IgD-negative memory B cell (primary cell): ENCODE data around the gene KDM5A. TPM values are rescaled to one million over a fixed set of nuclear protein-coding genes. Genes with fewer than 3 reads are reported as not detected.

Experiments
- H3K27ac Mint-ChIP-seq, 3 donors: one replicate each; pipeline ENCODE4 v1.8.0; 2020 to 2022; ENCODE audit warnings: mild to moderate bottlenecking in 3 of 3, mixed read lengths in 3 of 3, moderate library complexity in 1 of 3
- H3K27me3 Mint-ChIP-seq: one replicate; pipeline ENCODE4 v1.8.0; 2021; ENCODE audit warnings: mixed read lengths
- H3K36me3 Mint-ChIP-seq: one replicate; pipeline ENCODE4 v1.8.0; 2020; ENCODE audit warnings: mild to moderate bottlenecking, mixed read lengths
- H3K4me1 Mint-ChIP-seq, 3 donors: one replicate each; pipeline ENCODE4 v1.8.0; 2020 to 2022; ENCODE audit warnings: mixed read lengths in 3 of 3, mild to moderate bottlenecking in 1 of 3
- H3K4me3 Mint-ChIP-seq, 4 donors: one replicate each; pipeline ENCODE4 v1.8.0; 2020 to 2022; ENCODE audit warnings: mild to moderate bottlenecking in 4 of 4, mixed read lengths in 4 of 4, moderate library complexity in 3 of 4
- H3K9me3 Mint-ChIP-seq, 3 donors: one replicate each; pipeline ENCODE4 v1.8.0; 2020 to 2021; ENCODE audit warnings: mixed read lengths in 3 of 3, mild to moderate bottlenecking in 1 of 3
- polyA plus RNA-seq: library from polyadenylated mRNA; unstranded; fragments of 300-500 nt; fragmentation: Illumina TruSeq; gene quantifications from one replicate; pipeline ENCODE4 v1.2.3, GENCODE V29; 2021

Gene KDM5A
- polyA plus RNA-seq, 1 donor from 2014 or later = 63.7 TPM

DNA sequence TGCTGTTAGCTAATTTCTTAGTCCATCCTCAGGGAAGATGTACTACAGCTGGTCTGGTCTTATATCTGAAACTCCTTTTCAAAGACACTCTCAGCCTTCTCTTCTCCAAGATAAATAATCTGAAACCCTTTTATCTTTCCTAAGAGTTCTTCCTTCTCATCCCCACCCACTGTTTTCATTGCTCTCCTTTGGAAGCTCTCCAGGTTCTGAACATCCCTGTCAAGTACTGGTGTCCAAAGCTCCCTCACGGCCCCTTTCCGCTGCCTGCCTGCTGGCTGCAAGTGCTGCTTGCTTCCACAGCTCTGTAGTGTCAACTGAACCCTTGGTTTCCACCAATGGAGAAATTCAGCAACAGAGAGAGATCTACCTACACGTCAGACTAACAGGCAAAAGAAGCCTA lies 119.9 kb downstream of the KDM5A start:
- Mint-ChIP-seq H3K9me3 (no peaks in the 10 kb centered on the region), H3K27me3 (peaks cover 2% of the 10 kb centered on the region), H3K27ac (no peak overlapping the region), H3K36me3 (no peaks in the 10 kb centered on the region), H3K4me1 (peaks cover 0 to 4% (median 0%) of the 10 kb centered on the region in 3 donors), H3K4me3 (no peak overlapping the region)

DNA sequence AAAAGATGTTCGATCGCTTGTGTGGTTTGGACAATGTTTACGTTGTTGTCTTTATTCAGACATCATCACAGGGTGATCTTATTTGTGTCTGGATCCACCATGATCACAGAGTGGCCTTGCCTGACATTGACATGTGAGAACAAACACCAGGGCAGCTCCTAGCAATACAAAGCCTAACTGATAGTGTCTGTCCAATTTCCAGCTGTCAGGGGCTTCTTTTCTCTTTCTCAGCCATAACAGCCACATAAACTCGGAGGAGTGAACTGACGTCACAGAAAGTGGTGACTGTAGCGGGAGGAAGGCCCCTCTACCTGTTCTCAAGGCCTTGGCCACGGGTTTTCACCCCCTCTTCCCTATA lies 120.7 kb downstream of the KDM5A start:
- Mint-ChIP-seq H3K4me1 (peaks cover 0 to 4% (median 0%) of the 10 kb centered on the region in 3 donors), H3K27ac (no peak overlapping the region), H3K27me3 (peaks cover 2% of the 10 kb centered on the region), H3K9me3 (no peaks in the 10 kb centered on the region), H3K4me3 (no peak overlapping the region), H3K36me3 (no peaks in the 10 kb centered on the region)

DNA sequence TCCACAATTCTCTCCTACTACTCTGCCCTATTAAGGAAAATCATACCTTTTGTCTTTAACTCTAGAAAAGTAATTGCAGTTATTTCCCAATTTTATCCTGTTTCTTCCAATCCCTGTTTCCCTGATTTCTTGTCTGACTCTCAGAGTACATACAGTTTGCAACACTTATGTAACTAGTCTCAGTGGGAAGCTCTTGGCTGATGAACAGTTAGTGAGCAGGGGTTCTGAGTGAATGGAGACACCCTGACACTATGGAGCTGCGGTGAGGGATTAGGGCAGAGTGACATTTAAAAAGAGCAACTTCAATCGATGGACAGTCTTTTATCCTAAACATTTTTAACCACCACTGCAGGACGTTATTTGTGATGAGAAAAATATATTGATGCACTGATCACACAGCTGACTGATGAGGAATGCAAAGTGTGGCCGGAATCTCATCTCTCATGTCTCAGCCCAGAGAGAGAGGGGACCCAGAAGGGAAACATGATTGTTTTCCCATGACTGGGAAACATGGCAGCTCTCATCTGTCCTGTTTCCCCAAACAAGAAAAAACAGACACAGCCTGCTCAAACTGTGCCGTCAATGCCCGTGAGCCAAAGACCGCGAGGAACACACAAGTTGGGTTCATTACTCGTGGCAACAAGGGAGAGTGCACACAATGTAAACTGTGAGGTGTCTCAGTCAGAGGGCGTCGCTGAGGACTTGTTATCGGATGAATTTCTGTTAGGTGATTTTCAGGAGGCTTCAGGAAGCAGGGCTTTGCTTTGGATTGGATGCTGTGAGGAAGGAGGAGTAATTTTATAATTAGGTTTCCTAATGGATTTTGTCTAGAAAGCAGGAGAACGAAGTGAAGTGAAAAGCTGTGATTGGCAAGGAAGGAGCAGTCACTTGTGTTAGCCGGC lies 121.3 kb downstream of the KDM5A start:
- Mint-ChIP-seq H3K27ac (peak overlapping the region in 1 of 3 donors; percentile 6), H3K4me3 (peak overlapping the region in 1 of 4 donors; percentile 6), H3K4me1 (peaks cover 0 to 4% (median 0%) of the 10 kb centered on the region in 3 donors), H3K27me3 (peaks cover 5% of the 10 kb centered on the region), H3K9me3 (no peaks in the 10 kb centered on the region), H3K36me3 (no peaks in the 10 kb centered on the region)

DNA sequence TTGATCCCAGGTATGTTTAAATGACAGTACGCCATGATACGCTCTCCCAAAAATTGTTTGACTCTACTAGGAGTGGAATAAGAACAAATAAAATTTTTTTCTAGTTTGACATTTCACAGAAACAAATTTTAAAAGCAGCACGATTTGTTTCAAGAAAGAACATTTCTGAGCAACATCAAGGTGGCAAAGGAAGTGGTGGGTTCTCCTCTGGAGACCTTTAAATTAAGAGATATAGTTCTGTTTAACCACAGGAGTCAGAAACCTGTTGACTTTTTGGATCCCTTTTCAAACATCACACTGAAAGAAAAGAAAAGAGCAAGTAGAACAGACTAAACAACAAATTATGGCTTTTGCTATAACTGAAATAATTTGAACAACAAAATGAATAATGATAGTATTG lies 124.0 kb downstream of the KDM5A start:
- peaks cover 7% of the 10 kb centered on the region for H3K27me3 Mint-ChIP-seq
- no peak overlapping the region for H3K4me3 Mint-ChIP-seq
- H3K9me3 Mint-ChIP-seq = no peaks in the 10 kb centered on the region
- H3K36me3 Mint-ChIP-seq = no peaks in the 10 kb centered on the region
- peaks cover 0 to 4% (median 0%) of the 10 kb centered on the region in 3 donors for H3K4me1 Mint-ChIP-seq
- H3K27ac Mint-ChIP-seq = peak overlapping the region in 1 of 3 donors; percentile 41

DNA sequence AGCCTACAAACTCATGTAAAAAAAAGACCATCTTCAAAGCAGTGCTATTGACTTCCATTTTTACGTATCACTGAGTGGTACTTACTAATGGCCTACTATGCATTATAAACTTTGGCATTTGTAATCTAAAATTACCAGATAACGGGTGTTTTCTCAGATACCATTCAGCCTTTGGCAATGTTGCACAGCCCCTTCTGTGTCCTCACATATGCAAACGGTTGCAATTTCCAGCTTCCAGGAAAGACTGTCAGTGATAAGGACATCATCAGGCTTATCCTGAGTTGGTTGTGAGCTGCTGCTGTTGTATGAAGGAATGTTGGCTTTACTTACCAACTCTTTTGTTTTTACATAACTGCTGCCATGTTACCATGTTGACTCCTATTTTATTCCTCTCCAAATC lies 124.9 kb downstream of the KDM5A start:
- Mint-ChIP-seq H3K36me3 (no peaks in the 10 kb centered on the region), H3K4me1 (no peaks in the 10 kb centered on the region), H3K4me3 (no peak overlapping the region), H3K9me3 (no peaks in the 10 kb centered on the region), H3K27ac (no peak overlapping the region), H3K27me3 (peaks cover 7% of the 10 kb centered on the region)

DNA sequence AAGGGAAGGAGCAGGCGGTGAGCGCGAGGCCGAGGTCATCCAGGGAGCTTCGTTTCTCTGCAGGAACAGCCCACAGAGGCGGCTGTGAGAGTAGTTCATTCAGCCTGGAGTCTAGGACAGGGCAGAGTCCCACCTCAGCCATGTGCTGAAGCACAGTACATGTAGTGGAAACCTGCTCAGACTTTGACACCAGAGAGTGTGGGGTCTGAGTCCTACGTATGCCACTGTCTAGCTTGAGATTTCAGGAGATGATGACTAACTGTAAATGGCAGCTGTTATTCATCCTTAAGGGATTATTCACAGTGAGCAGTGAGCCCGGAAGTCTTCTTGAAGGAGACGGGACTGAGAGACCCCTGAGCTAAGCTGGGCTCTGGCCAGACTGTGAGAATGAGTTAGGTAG lies 125.5 kb downstream of the KDM5A start:
- no peaks in the 10 kb centered on the region for H3K9me3 Mint-ChIP-seq
- no peak overlapping the region for H3K27ac Mint-ChIP-seq
- no peaks in the 10 kb centered on the region for H3K36me3 Mint-ChIP-seq
- H3K27me3 Mint-ChIP-seq = peaks cover 7% of the 10 kb centered on the region
- H3K4me1 Mint-ChIP-seq = no peaks in the 10 kb centered on the region
- H3K4me3 Mint-ChIP-seq = no peak overlapping the region

DNA sequence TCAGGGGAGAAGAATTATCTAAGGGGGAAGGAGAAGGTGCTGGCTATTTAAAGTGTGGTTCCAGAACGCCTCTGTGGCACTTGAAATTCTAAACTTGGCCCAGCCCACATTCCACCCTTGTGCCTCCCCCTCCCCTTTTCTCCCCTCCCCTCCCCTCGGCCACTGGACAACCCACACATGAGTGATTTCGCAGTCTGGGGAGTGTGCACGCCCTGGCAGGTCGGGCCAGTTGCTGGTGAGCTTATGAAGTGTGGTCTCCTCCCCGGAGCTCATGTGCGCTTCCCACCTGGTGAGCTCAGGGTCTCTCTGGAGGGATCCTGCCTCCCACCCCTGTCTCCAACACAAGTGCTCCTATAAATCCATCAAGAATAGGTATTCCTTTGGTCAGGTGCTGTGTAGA lies 126.3 kb downstream of the KDM5A start, which contains the start of gene SLC6A13:
TSS of gene SLC6A13 (minus strand) at position 20 of the 400 bp plus-strand sequence. CDS start 2,784 bp downstream, outside the sequence.
- H3K4me1 Mint-ChIP-seq = no peaks in the 10 kb centered on the region
- H3K36me3 Mint-ChIP-seq = no peaks in the 10 kb centered on the region
- no peaks in the 10 kb centered on the region for H3K9me3 Mint-ChIP-seq
- no peak within 1 kb of the TSS for H3K27ac Mint-ChIP-seq
- peaks cover 7% of the 10 kb centered on the region for H3K27me3 Mint-ChIP-seq
- H3K4me3 Mint-ChIP-seq = no peak within 1 kb of the TSS

DNA sequence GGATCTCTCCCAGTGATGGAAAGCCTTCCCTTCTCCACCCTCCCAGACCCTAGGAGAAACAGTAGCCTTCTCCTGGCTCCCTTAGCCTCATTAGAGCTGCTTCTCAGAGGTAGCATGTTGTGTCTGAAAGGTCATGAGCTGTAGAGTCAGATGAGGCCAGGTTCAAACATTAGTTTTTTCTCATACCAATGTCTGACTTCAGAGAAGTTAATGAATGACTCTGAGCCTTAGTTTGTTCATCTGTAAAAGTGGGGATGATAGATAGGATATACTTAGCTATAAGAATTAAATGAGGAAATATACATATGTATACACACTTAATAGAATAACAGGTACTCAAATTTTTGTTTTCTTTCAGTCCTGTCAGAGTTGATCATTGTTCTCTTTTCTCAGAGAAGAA lies 127.0 kb downstream of the KDM5A start:
- no peak overlapping the region for H3K27ac Mint-ChIP-seq
- peaks cover 7% of the 10 kb centered on the region for H3K27me3 Mint-ChIP-seq

DNA sequence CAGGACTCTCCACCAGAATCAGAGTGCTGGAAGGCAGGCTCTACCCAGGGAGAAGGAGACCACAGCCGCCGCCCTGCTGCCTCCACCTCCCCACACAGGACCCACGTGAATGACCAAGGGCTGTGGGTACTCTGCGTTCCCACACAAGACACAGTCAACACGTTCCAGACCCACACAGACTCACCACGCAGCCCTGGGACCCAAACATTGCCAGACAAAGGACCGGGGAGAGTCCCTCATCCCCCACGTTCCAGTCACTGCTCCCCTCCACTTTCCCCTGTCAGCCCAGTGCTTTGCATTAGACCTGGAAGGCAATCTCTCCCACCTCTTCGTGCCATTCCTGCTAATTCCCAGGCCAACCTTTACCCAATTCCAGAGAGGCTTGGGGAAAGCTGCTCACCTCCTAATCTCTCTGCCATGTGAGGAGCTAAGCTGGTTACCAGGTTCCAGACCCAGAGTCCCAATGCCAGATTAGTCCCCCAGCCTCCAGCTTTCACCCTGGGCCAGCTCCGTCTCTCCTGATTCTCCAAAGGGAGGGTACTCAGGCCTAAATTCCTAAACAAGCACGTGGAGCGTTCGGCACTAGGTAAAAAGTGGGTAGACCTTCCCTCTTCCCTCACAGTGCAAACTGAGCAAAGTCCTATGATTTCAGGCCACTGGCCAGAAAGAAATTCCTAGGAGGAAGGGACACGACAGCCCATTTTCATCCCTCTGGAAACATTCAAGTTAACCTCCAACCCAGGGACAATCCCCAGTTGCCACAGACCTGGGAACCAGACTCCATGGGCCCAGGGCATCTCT lies 131.4 kb downstream of the KDM5A start:
- no peak overlapping the region for H3K27ac Mint-ChIP-seq
- H3K4me1 Mint-ChIP-seq = no peaks in the 10 kb centered on the region
- H3K36me3 Mint-ChIP-seq = no peaks in the 10 kb centered on the region
- peaks cover 18% of the 10 kb centered on the region for H3K27me3 Mint-ChIP-seq
- peaks cover 0 to 2% (median 0%) of the 10 kb centered on the region in 3 donors for H3K9me3 Mint-ChIP-seq
- H3K4me3 Mint-ChIP-seq = no peak overlapping the region

More for the DNA sequence above, 127.0 kb downstream of the KDM5A start:
- Mint-ChIP-seq H3K4me3 (no peak overlapping the region), H3K4me1 (no peaks in the 10 kb centered on the region), H3K36me3 (no peaks in the 10 kb centered on the region), H3K9me3 (no peaks in the 10 kb centered on the region)

DNA sequence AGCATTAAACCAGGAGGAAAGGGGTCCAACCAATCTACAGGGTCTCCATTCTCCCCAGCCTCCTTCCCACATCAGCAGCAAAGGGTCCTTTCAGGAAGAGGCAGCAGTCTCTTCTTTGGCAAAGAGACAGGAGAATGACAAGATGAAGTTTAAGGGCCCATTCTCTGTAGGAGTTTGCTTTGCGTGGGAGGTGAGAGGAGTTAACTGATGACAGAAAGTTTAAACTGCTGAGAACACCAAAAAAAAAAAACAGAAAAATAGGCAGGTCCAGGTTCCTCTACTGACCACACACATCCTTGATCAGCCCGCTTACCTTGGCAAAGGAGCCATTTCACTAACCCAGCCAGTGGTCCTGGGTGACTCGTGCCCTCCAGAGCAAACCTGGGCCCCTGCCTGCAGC lies 132.2 kb downstream of the KDM5A start:
- H3K4me3 Mint-ChIP-seq = no peak overlapping the region
- no peak overlapping the region for H3K27ac Mint-ChIP-seq
- H3K4me1 Mint-ChIP-seq = no peaks in the 10 kb centered on the region
- H3K27me3 Mint-ChIP-seq = peaks cover 18% of the 10 kb centered on the region
- peaks cover 0 to 2% (median 0%) of the 10 kb centered on the region in 3 donors for H3K9me3 Mint-ChIP-seq
- no peaks in the 10 kb centered on the region for H3K36me3 Mint-ChIP-seq

DNA sequence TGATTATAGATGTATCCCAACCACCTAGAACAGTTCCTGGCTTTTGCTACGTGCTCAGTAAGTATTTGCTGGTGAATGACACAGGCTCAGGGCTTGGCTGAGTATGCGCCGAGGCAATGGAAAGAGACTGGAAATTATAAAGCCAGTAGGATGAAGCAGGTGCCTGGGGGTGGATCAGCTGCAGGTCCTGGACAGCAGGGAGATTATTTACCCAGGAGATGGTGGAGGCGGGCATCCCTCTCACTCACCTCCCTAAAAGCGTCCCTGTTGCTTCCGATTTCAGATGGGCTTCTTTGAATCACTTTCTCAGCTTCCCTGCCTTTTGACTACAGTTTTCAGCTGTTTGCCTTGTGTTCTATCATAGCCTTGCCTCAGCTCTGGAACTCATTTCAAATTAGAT lies 132.9 kb downstream of the KDM5A start:
- Mint-ChIP-seq H3K9me3 (peaks cover 0 to 2% (median 0%) of the 10 kb centered on the region in 3 donors), H3K36me3 (no peaks in the 10 kb centered on the region), H3K27me3 (peaks cover 16% of the 10 kb centered on the region), H3K27ac (no peak overlapping the region), H3K4me1 (no peaks in the 10 kb centered on the region), H3K4me3 (no peak overlapping the region)

DNA sequence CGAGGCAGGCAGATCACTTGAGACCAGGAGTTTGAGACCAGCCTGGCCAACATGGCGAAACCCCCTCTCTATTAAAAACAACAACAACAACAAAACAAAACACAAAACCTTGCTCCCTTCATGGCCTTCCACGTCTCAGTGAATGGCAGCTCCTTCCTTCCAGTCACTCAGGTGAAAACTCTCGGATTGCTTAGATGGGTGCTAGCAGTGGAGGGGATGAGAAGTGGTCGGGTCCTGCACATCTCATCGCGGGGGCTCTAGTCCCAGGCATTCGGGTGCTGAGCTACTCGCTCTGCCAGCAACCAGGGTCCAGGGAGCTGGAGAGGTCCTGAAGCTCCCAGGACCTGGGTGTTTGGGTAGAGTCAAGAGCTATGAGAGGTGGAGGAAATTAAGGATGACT lies 134.2 kb downstream of the KDM5A start:
- H3K4me3 Mint-ChIP-seq = no peak overlapping the region
- peaks cover 16% of the 10 kb centered on the region for H3K27me3 Mint-ChIP-seq
- H3K36me3 Mint-ChIP-seq = no peaks in the 10 kb centered on the region
- no peak overlapping the region for H3K27ac Mint-ChIP-seq
- peaks cover 0 to 2% (median 0%) of the 10 kb centered on the region in 3 donors for H3K9me3 Mint-ChIP-seq
- no peaks in the 10 kb centered on the region for H3K4me1 Mint-ChIP-seq

DNA sequence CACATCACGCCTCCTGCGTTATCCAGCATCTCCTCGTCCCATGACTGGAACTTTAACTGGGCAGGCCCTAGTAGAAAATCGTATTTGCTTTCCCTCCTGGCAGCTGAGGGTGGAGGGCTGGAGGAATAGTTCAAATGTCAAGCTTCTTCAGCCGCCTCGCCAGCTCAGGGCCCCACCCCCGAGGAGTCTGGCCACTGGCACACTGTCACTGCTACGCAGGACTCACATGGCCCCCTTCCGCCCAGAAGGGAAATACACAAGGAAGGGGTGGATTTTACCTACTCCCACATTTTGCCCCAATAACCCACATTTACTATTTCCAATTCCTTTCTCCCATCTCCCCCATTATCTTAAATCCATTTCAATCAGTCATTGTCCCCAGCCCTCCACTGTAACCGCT lies 135.1 kb downstream of the KDM5A start:
- H3K9me3 Mint-ChIP-seq = peaks cover 0 to 2% (median 0%) of the 10 kb centered on the region in 3 donors
- H3K27me3 Mint-ChIP-seq = peaks cover 17% of the 10 kb centered on the region
- H3K4me3 Mint-ChIP-seq = peak overlapping the region in 1 of 4 donors; percentile 14
- no peaks in the 10 kb centered on the region for H3K4me1 Mint-ChIP-seq
- no peak overlapping the region for H3K27ac Mint-ChIP-seq
- peaks cover under 1% of the 10 kb centered on the region for H3K36me3 Mint-ChIP-seq

DNA sequence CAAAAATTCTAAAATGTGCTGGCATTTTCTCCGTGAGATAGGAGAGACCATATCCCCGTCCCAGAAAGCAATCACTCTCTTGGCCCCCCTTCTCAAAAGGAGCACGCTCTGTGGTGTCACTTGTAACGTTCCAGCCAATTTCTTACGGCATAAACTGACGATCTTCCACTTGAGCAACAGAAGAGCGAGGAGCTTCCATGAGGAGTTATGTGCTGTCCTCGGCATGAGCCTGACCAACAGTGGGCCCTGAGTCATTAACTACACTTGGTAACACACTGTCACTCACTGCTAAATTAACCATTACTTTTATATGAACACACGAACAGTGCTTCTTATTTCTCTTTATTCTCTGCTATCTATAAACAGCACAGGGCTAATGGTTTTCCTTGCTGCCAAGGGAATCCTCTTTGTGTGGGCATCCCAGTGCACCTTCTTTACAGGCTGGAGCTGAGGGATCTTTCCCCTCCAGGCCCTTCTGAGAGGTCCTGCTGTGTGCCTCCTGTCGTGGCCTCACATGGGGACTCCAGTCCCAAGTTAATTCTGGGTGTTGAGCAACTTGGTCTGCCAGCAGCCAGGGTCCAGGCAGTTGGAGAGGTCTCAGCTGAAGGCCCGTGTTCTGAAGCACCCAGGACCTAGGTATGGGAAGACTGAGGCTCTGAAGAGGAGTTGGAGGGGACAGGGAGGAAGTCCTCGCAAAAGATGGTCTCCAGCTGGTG lies 135.8 kb downstream of the KDM5A start:
- Mint-ChIP-seq H3K27me3 (peaks cover 19% of the 10 kb centered on the region), H3K9me3 (peaks cover 0 to 2% (median 0%) of the 10 kb centered on the region in 3 donors), H3K4me3 (no peak overlapping the region), H3K36me3 (peaks cover 2% of the 10 kb centered on the region), H3K27ac (no peak overlapping the region), H3K4me1 (no peaks in the 10 kb centered on the region)

DNA sequence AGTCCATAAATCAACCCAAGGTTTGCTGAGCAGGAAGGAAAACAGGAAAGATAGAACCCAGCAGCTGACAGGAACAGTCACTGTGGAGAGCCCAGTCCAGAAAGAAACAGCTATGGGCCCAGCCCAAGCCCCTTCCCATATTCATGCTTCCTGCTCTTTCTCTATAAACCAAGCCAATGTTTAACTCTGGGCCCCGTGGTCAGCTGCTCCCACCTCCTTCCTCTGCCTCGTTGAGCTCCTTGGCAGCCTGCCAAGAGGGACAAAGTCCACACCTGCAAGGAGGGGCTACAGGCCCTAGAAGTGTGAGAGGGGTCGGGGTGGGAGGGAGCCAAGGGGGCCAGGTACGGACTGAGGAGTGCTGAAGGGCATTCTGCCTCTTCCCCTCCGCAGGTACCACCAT lies 136.5 kb downstream of the KDM5A start:
- Mint-ChIP-seq H3K4me1 (no peaks in the 10 kb centered on the region), H3K27me3 (peaks cover 19% of the 10 kb centered on the region), H3K27ac (no peak overlapping the region), H3K4me3 (no peak overlapping the region), H3K36me3 (peaks cover 2% of the 10 kb centered on the region), H3K9me3 (peaks cover 0 to 7% (median 0%) of the 10 kb centered on the region in 3 donors)
